Thoracic aorta (tissue), 2 donors: Measurements from ENCODE around the gene HOATZ. TPM values are rescaled to one million over a fixed set of nuclear protein-coding genes. Genes with fewer than 3 reads are reported as not detected.
A peak's percentile ranks its signal among the peaks of the same experiment; 100 is the strongest.

Experiments used
- ATAC-seq: fragments of 150-250 bp; one replicate; pipeline ENCODE4 v1.8.0; 2017; ENCODE audit warnings: low read depth; ENCODE audit not compliant: insufficient number of reproducible peaks, low FRiP score
- DNase-seq: peaks from one replicate; pipeline ENCODE4 v3.0.0-alpha.2; 2020; ENCODE audit warnings: low spot score
- H3K27ac ChIP-seq, 2 donors: fragments of 200-600 bp; sonication (generic); 1 replicate in 1 of 2; 2 replicates in 1 of 2; pipeline ENCODE4 v1.5.1; 2016; ENCODE audit warnings: mild to moderate bottlenecking in 2 of 2, moderate library complexity in 2 of 2
- H3K27me3 ChIP-seq: fragments of 200-600 bp; sonication (generic); replicated peaks from 2 replicates; pipeline ENCODE4 v1.6.0; 2016; ENCODE audit warnings: mild to moderate bottlenecking; ENCODE audit not compliant: insufficient read depth
- H3K36me3 ChIP-seq: fragments of 200-600 bp; sonication (generic); one replicate; pipeline ENCODE4 v1.5.1; 2016
- H3K4me1 ChIP-seq, 2 donors: fragments of 200-600 bp; sonication (generic); 1 replicate in 1 of 2; 2 replicates in 1 of 2; pipeline versions ENCODE4 v1.5.1 to v1.6.0; 2016; ENCODE audit warnings: low read depth in 2 of 2, mild to moderate bottlenecking in 1 of 2; ENCODE audit not compliant: control insufficient read depth in 1 of 2
- H3K4me3 ChIP-seq: fragments of 200-600 bp; sonication (generic); 2 replicates; pipeline ENCODE4 v1.5.1; 2016; ENCODE audit warnings: mild to moderate bottlenecking
- H3K9me3 ChIP-seq: fragments of 200-600 bp; sonication (generic); 2 replicates; pipeline ENCODE4 v1.5.1; 2016
- CTCF ChIP-seq: fragments of 200-600 bp; sonication (generic); IDR thresholded peaks from one replicate; pipeline ENCODE4 v1.5.1; 2019; ENCODE audit warnings: antibody characterized with exemption
- total RNA-seq, 2 donors: library from RNA; depleted of rRNA; stranded (reverse); fragments of >200 nt; gene quantifications; one replicate each; pipeline versions ENCODE4 v1.1.0 to v1.2.3, GENCODE V29; 2016

The HOATZ gene
- total RNA-seq, 2 donors from 2014 or later = not detected

- Histone ChIP-seq H3K27ac (no peak overlapping the region), H3K4me1 (peaks cover 4 to 20% of the 10 kb centered on the region in 2 donors), H3K36me3 (no peaks in the 10 kb centered on the region), H3K9me3 (no peaks in the 10 kb centered on the region), H3K27me3 (no peaks in the 10 kb centered on the region), H3K4me3 (no peak overlapping the region)
- no peak for ATAC-seq
- no peak for TF ChIP-seq CTCF
- DNase-seq = no peak
Observed at GRCh38 chr11:111537336-111537860, 22.8 kb downstream of the HOATZ start.

- Histone ChIP-seq H3K9me3 (no peaks in the 10 kb centered on the region), H3K27ac (no peak overlapping the region), H3K4me1 (peaks cover 4 to 22% of the 10 kb centered on the region in 2 donors), H3K36me3 (no peaks in the 10 kb centered on the region), H3K4me3 (no peak overlapping the region), H3K27me3 (no peaks in the 10 kb centered on the region)
- no peak for ATAC-seq
- no peak for TF ChIP-seq CTCF
- no peak for DNase-seq
Observed at GRCh38 chr11:111538407-111539114, 24.0 kb downstream of the HOATZ start.

GRCh38 chr11:111539426-111540113 is 25.0 kb downstream of the HOATZ start:
- Histone ChIP-seq H3K27me3 (no peaks in the 10 kb centered on the region), H3K4me1 (peaks cover 4 to 22% of the 10 kb centered on the region in 2 donors), H3K9me3 (no peaks in the 10 kb centered on the region), H3K36me3 (no peaks in the 10 kb centered on the region), H3K4me3 (peak overlapping the region; percentile 80), H3K27ac (peak overlapping the region in 1 of 2 donors; percentile 71)
- ATAC-seq (no peak), DNase-seq (no peak)
- no peak for TF ChIP-seq CTCF

GRCh38 chr11:111540114-111540936 is 25.7 kb downstream of the HOATZ start, which contains the start of gene LAYN:
TSS of gene LAYN (plus strand) at chr11:111540720. CDS start at chr11:111540844, 124 bp downstream.
- peak within 1 kb of the TSS; percentile 71 to 83 for H3K27ac ChIP-seq
- no peak for TF ChIP-seq CTCF
- ATAC-seq = peak; percentile 24
- peak; percentile 12 for DNase-seq
- peak within 1 kb of the TSS; percentile 80 for H3K4me3 ChIP-seq
- H3K4me1 ChIP-seq = peaks cover 4 to 22% of the 10 kb centered on the region in 2 donors
- no peaks in the 10 kb centered on the region for H3K27me3 ChIP-seq
- no peaks in the 10 kb centered on the region for H3K9me3 ChIP-seq
- H3K36me3 ChIP-seq = no peaks in the 10 kb centered on the region

- Histone ChIP-seq H3K27ac (peak overlapping the region; percentile 71 to 83), H3K9me3 (no peaks in the 10 kb centered on the region), H3K4me1 (peaks cover 4 to 22% of the 10 kb centered on the region in 2 donors), H3K4me3 (peak overlapping the region; percentile 80), H3K27me3 (no peaks in the 10 kb centered on the region), H3K36me3 (no peaks in the 10 kb centered on the region)
- no peak for DNase-seq
- no peak for ATAC-seq
- no peak for TF ChIP-seq CTCF
Observed at GRCh38 chr11:111540937-111541253, 26.3 kb downstream of the HOATZ start.
